SK-N-SH treated with all-trans-retinoic acid at 6 μM for 48 hours (cell line): ENCODE data around the gene PLXNA4.

ENCODE experiments used
- ARNTL ChIP-seq: fragments of 450-650 bp; formaldehyde crosslinking; IDR thresholded peaks from 2 replicates; pipeline ENCODE4 v1.5.0; 2020; ENCODE audit warnings: low read depth, mild to moderate bottlenecking, moderate library complexity, borderline replicate concordance
- CREB5 ChIP-seq: fragments of 250-450 bp; sonication (Bioruptor Pico); IDR thresholded peaks from 2 replicates; pipeline ENCODE4 v1.5.1; 2020; ENCODE audit warnings: low read depth, mild to moderate bottlenecking, moderate library complexity
- GLIS3 ChIP-seq: fragments of 250-450 bp; sonication (Bioruptor Pico); IDR thresholded peaks from 2 replicates; pipeline ENCODE4 v1.5.0; 2020; ENCODE audit warnings: mild to moderate bottlenecking, moderate library complexity
- ISL1 ChIP-seq: fragments of 250-450 bp; sonication (Bioruptor Pico); IDR thresholded peaks from 2 replicates; pipeline ENCODE4 v2.1.2; 2022; ENCODE audit warnings: mild to moderate bottlenecking, moderate library complexity
- PATZ1 ChIP-seq: fragments of 250-450 bp; sonication (Bioruptor Pico); IDR thresholded peaks from 2 replicates; pipeline ENCODE4 v1.8.0; 2020; ENCODE audit warnings: mild to moderate bottlenecking, moderate library complexity, borderline replicate concordance
- PPARA ChIP-seq: fragments of 250-450 bp; sonication (Bioruptor Pico); IDR thresholded peaks from 2 replicates; pipeline ENCODE4 v1.5.0; 2020; ENCODE audit warnings: mild to moderate bottlenecking, borderline replicate concordance
- SNAI2 ChIP-seq: fragments of 250-450 bp; sonication (Bioruptor Pico); IDR thresholded peaks from 2 replicates; pipeline ENCODE4 v1.5.0; 2020; ENCODE audit warnings: mild to moderate bottlenecking, moderate library complexity
- TOX ChIP-seq: fragments of 250-450 bp; sonication (Bioruptor Pico); IDR thresholded peaks from 2 replicates; pipeline ENCODE4 v1.8.0; 2021; ENCODE audit warnings: mild to moderate bottlenecking, moderate library complexity, borderline replicate concordance
- TSHZ2 ChIP-seq: fragments of 250-450 bp; sonication (Bioruptor Pico); IDR thresholded peaks from 2 replicates; pipeline ENCODE4 v1.5.0; 2020; ENCODE audit warnings: mild to moderate bottlenecking, moderate library complexity
- ZFP3 ChIP-seq: fragments of 250-450 bp; sonication (Bioruptor Pico); IDR thresholded peaks from 2 replicates; pipeline ENCODE4 v1.5.0; 2020; ENCODE audit warnings: mild to moderate bottlenecking, moderate library complexity
- ZFP30 ChIP-seq: fragments of 450-650 bp; formaldehyde crosslinking; IDR thresholded peaks from 2 replicates; pipeline ENCODE4 v1.5.0; 2022; ENCODE audit warnings: mild to moderate bottlenecking, moderate library complexity
- ZNF70 ChIP-seq: fragments of 450-650 bp; formaldehyde crosslinking; IDR thresholded peaks from 2 replicates; pipeline ENCODE4 v1.5.0; 2020; ENCODE audit warnings: mild to moderate bottlenecking, moderate library complexity

GRCh38 chr7:132410861-132411541, 165.3 kb downstream of the PLXNA4 start:
- TF ChIP-seq GLIS3 (CRISPR knock-in tag) (no peak), SNAI2 (CRISPR knock-in tag) (no peak), ZFP3 (CRISPR knock-in tag) (no peak), ZNF70 (CRISPR knock-in tag) (no peak), PPARA (CRISPR knock-in tag) (no peak), CREB5 (CRISPR knock-in tag) (no peak), TSHZ2 (no peak), TOX (CRISPR knock-in tag) (no peak), ZFP30 (no peak), ARNTL (CRISPR knock-in tag) (no peak), PATZ1 (CRISPR knock-in tag) (no peak), ISL1 (CRISPR knock-in tag) (no peak)
